H1 (cell line): ENCODE data around the gene CTLA4. TPM values are rescaled to one million over a fixed set of nuclear protein-coding genes. Genes with fewer than 3 reads are reported as not detected.

Source experiments
- CTCF ChIA-PET: fragments of 300-600 bp; sonication (Branson Sonifier 250); formaldehyde crosslinking; loops from one replicate; lab custom pipeline; 2021; ENCODE audit not compliant: partially characterized antibody; lab: Charles Lee
- POLR2A ChIA-PET: fragments of 300-600 bp; sonication (Branson Sonifier 250); formaldehyde crosslinking; loops from one replicate; lab custom pipeline; 2021; ENCODE audit warnings: inconsistent platforms; ENCODE audit not compliant: partially characterized antibody; lab: Charles Lee
- DNase-seq, 2 experiments: peaks; one replicate each; pipeline versions ENCODE4 v3.0.0 to v3.0.0-alpha.2; 2010 to 2022; ENCODE audit warnings: low spot score in 2 of 2, low read depth in 1 of 2, mixed read lengths in 1 of 2
- FAIRE-seq: peaks from 2 replicates; lab custom pipeline; 2011; peaks lifted over from hg19 to GRCh38; lab: Jason Lieb, UNC
- H2AFZ ChIP-seq: 2 replicates; pipeline ENCODE4 v1.8.1; 2012; ENCODE audit warnings: low read length, inconsistent platforms
- H2AK5ac ChIP-seq: 2 replicates; pipeline ENCODE4 v1.6.1; 2013; ENCODE audit warnings: low read depth, low read length
- H2BK120ac ChIP-seq: replicated peaks from 2 replicates; pipeline ENCODE3; 2013; ENCODE audit warnings: low read depth, low read length, inconsistent platforms
- H2BK12ac ChIP-seq: 2 replicates; pipeline ENCODE4 v1.6.1; 2013; ENCODE audit warnings: low read depth, low read length
- H2BK15ac ChIP-seq: 2 replicates; pipeline ENCODE4 v1.6.1; 2013; ENCODE audit warnings: low read length
- H2BK20ac ChIP-seq: 2 replicates; pipeline ENCODE4 v1.6.1; 2013; ENCODE audit warnings: low read length
- H2BK5ac ChIP-seq: 2 replicates; pipeline ENCODE4 v1.6.1; 2013; ENCODE audit warnings: low read depth, low read length
- H3K14ac ChIP-seq: 2 replicates; pipeline ENCODE4 v1.6.1; 2013; ENCODE audit warnings: inconsistent platforms; ENCODE audit not compliant: insufficient read length
- H3K18ac ChIP-seq: 2 replicates; pipeline ENCODE4 v1.6.1; 2013; ENCODE audit warnings: low read length; ENCODE audit errors: extremely low read depth
- H3K23ac ChIP-seq: 2 replicates; pipeline ENCODE4 v1.6.1; 2013; ENCODE audit warnings: inconsistent platforms; ENCODE audit not compliant: insufficient read length
- H3K23me2 ChIP-seq: 2 replicates; pipeline ENCODE4 v1.6.1; 2013; ENCODE audit warnings: low read depth, low read length
- H3K27ac ChIP-seq: 2 replicates; pipeline ENCODE4 v1.6.1; 2011; ENCODE audit warnings: low read depth, low read length, inconsistent platforms
- H3K27me3 ChIP-seq, 4 experiments: replicated peaks in 1 of 4; 1 replicate in 1 of 4; 2 replicates in 3 of 4; pipeline versions ENCODE4 v1.6.1 to v1.8.1; 2011 to 2013; ENCODE audit warnings: low read length in 3 of 4, mild to moderate bottlenecking in 3 of 4, inconsistent platforms in 2 of 4, mixed read lengths in 2 of 4, moderate library complexity in 1 of 4; ENCODE audit not compliant: control insufficient read depth in 3 of 4, insufficient read depth in 3 of 4; ENCODE audit errors: extremely low read depth in 1 of 4
- H3K36me3 ChIP-seq, 4 experiments: 2 replicates each; pipeline versions ENCODE4 v1.6.1 to v1.8.1; 2011 to 2013; ENCODE audit warnings: mild to moderate bottlenecking in 4 of 4, low read length in 3 of 4, moderate library complexity in 2 of 4, control low read depth in 1 of 4, inconsistent platforms in 1 of 4; ENCODE audit not compliant: insufficient read depth in 4 of 4, control insufficient read depth in 2 of 4
- H3K4ac ChIP-seq: replicated peaks from 2 replicates; pipeline ENCODE3; 2013; ENCODE audit warnings: low read length, low read depth, mixed read lengths, inconsistent platforms; ENCODE audit not compliant: insufficient read length
- H3K4me1 ChIP-seq, 4 experiments: replicated peaks in 1 of 4; 1 replicate in 1 of 4; 2 replicates in 3 of 4; pipeline versions ENCODE4 v1.6.1 to v1.8.1; 2011 to 2013; ENCODE audit warnings: low read length in 3 of 4, inconsistent platforms in 2 of 4, mixed read lengths in 1 of 4; ENCODE audit not compliant: insufficient read depth in 4 of 4, control insufficient read depth in 3 of 4
- H3K4me2 ChIP-seq, 2 experiments: 2 replicates each; pipeline versions ENCODE4 v1.6.1 to v1.8.1; 2011 to 2013; ENCODE audit warnings: low read depth in 2 of 2, low read length in 2 of 2, control low read depth in 1 of 2, inconsistent platforms in 1 of 2, mild to moderate bottlenecking in 1 of 2; ENCODE audit not compliant: insufficient read depth in 1 of 2
- H3K4me3 ChIP-seq, 4 experiments: fragments of 200-600, 300-600 bp in 1 of 4; sonication (generic), shearing (Covaris generic), sonication (Bioruptor Twin) in 1 of 4; 2 replicates each; pipeline versions ENCODE4 v1.5.1 to v1.8.1; 2011 to 2016; ENCODE audit warnings: low read length in 4 of 4, low read depth in 3 of 4, control low read depth in 2 of 4, inconsistent platforms in 2 of 4, mild to moderate bottlenecking in 2 of 4, mixed read lengths in 1 of 4, moderate library complexity in 1 of 4; ENCODE audit not compliant: insufficient read depth in 2 of 4; ENCODE audit errors: extremely low read depth in 1 of 4
- H3K56ac ChIP-seq: replicated peaks from 2 replicates; pipeline ENCODE3; 2013; ENCODE audit warnings: low read depth, mild to moderate bottlenecking, mixed read lengths, low read length, inconsistent platforms; ENCODE audit not compliant: insufficient read length
- H3K79me1 ChIP-seq: 2 replicates; pipeline ENCODE4 v1.6.1; 2013; ENCODE audit warnings: low read depth, low read length, control low read depth
- H3K79me2 ChIP-seq, 2 experiments: 2 replicates each; pipeline versions ENCODE4 v1.6.1 to v1.8.1; 2012 to 2013; ENCODE audit warnings: low read length in 2 of 2, mild to moderate bottlenecking in 2 of 2, inconsistent platforms in 1 of 2; ENCODE audit not compliant: insufficient read depth in 2 of 2, control insufficient read depth in 1 of 2
- H3K9ac ChIP-seq, 4 experiments: replicated peaks in 1 of 4; 1 replicate in 1 of 4; 2 replicates in 3 of 4; pipeline versions ENCODE4 v1.6.1 to v1.8.1; 2011 to 2013; ENCODE audit warnings: low read depth in 3 of 4, low read length in 3 of 4, control low read depth in 2 of 4, mild to moderate bottlenecking in 2 of 4, moderate library complexity in 2 of 4, inconsistent platforms in 1 of 4; ENCODE audit errors: extremely low read depth in 1 of 4
- H3K9me3 ChIP-seq, 2 experiments: 2 replicates each; pipeline versions ENCODE4 v1.6.1 to v1.8.1; 2012 to 2013; ENCODE audit warnings: mild to moderate bottlenecking in 2 of 2, moderate library complexity in 2 of 2, control low read depth in 1 of 2, inconsistent platforms in 1 of 2, low read depth in 1 of 2, low read length in 1 of 2, mixed read lengths in 1 of 2; ENCODE audit not compliant: insufficient read depth in 2 of 2
- H4K20me1 ChIP-seq, 2 experiments: replicated peaks in 1 of 2; 2 replicates each; pipeline versions ENCODE3 to v1.8.1; 2011 to 2013; ENCODE audit warnings: inconsistent platforms in 2 of 2, low read length in 2 of 2, mild to moderate bottlenecking in 1 of 2; ENCODE audit not compliant: insufficient read depth in 2 of 2, control insufficient read depth in 1 of 2
- H4K5ac ChIP-seq: 2 replicates; pipeline ENCODE4 v1.6.1; 2013; ENCODE audit warnings: low read length, low read depth, mixed read lengths, inconsistent platforms; ENCODE audit not compliant: insufficient read length
- H4K8ac ChIP-seq: 2 replicates; pipeline ENCODE4 v1.8.0; 2013; ENCODE audit warnings: mild to moderate bottlenecking, moderate library complexity, low read length, inconsistent platforms; ENCODE audit not compliant: insufficient read depth; ENCODE audit errors: extremely low read depth
- H4K91ac ChIP-seq: replicated peaks from 2 replicates; pipeline ENCODE3; 2013; ENCODE audit warnings: low read length, mixed read lengths, inconsistent platforms; ENCODE audit not compliant: insufficient read length
- HDAC2 ChIP-seq, 2 experiments: fragments of 300-600 bp in 1 of 2; sonication (generic) in 1 of 2; IDR thresholded peaks; 2 replicates each; pipeline ENCODE4 v1.6.1; 2011 to 2012; ENCODE audit warnings: low read depth in 2 of 2, low read length in 2 of 2, mild to moderate bottlenecking in 2 of 2, moderate library complexity in 2 of 2, borderline replicate concordance in 1 of 2, inconsistent platforms in 1 of 2
- POLR2AphosphoS5 ChIP-seq: IDR thresholded peaks from 2 replicates; pipeline ENCODE4 v1.6.1; 2011; ENCODE audit warnings: low read depth, low read length
- TBP ChIP-seq: IDR thresholded peaks from 2 replicates; pipeline ENCODE4 v1.6.1; 2011; ENCODE audit warnings: low read depth, low read length, improper control_type of control experiment
- YY1 ChIP-seq: IDR thresholded peaks from 2 replicates; pipeline ENCODE4 v1.6.1; 2011; ENCODE audit warnings: low read depth, mild to moderate bottlenecking, low read length
- WGBS, 2 experiments: shearing (Covaris generic) in 1 of 2; methylation state at CpG; one replicate each; pipeline versions ENCODE4 v1.1.6 to v1.1.7; 2013 to 2015; ENCODE audit warnings: low lambda C conversion rate in 2 of 2, mixed read lengths in 2 of 2, inconsistent platforms in 1 of 2, low coverage in 1 of 2, missing lambda C conversion rate in 1 of 2; ENCODE audit not compliant: insufficient replicate concordance in 2 of 2, insufficient coverage in 1 of 2, insufficient read length in 1 of 2; ENCODE audit errors: extremely low coverage in 1 of 2, missing lambda C conversion rate in 1 of 2; 5-methylcytosine and 5-hydroxymethylcytosine counted together
- polyA plus RNA-seq, 7 experiments: library from polyadenylated mRNA; depleted of rRNA in 3 of 7; stranded (reverse) in 5 of 7; unstranded in 2 of 7; fragments of >200 nt in 5 of 7; fragments of 200-250 nt in 2 of 7; gene quantifications; 1 replicate in 5 of 7; 2 replicates in 1 of 7; 4 replicates in 1 of 7; pipeline versions ENCODE4 v1.2.1 to v1.2.3, GENCODE V29; 2011 to 2013; ENCODE audit warnings: missing spikeins in 2 of 7, mixed read lengths in 2 of 7
- total RNA-seq: library from RNA; stranded (reverse); fragmentation: NEBNext Ultra II Directional; extraction: Animal tissue kit (Norgen Biotek cat#: 25700); gene quantifications from 2 replicates; pipeline ENCODE4 v1.2.1, GENCODE V29; 2021

Gene CTLA4
- total and polyA plus RNA-seq, 2 of the 8 experiments (the other 6 are each of a cell fraction or from before 2014, with no cell fraction given), result not detected

GRCh38 chr2:203835420-203835819 is 32.2 kb upstream of the CTLA4 start:
- Histone ChIP-seq H3K9ac (no peak overlapping the region), H3K23me2 (no peaks in the 10 kb centered on the region), H3K36me3 (no peaks in the 10 kb centered on the region), H3K23ac (no peak overlapping the region), H3K9me3 (no peaks in the 10 kb centered on the region), H2BK15ac (no peak overlapping the region), H3K14ac (no peak overlapping the region), H3K4ac (no peak overlapping the region), H2BK120ac (no peak overlapping the region), H3K4me1 (peaks cover 0 to 4% (median 0%) of the 10 kb centered on the region in 4 experiments; a peak in 1 of 7 replicates), H4K8ac (no peak overlapping the region), H3K4me3 (no peak overlapping the region), H3K79me2 (no peaks in the 10 kb centered on the region), H2AFZ (no peak overlapping the region), H2BK12ac (no peak overlapping the region), H3K18ac (no peak overlapping the region), H2BK20ac (no peak overlapping the region), H3K27ac (no peak overlapping the region), H3K4me2 (no peak overlapping the region), H2BK5ac (no peak overlapping the region), H4K91ac (no peak overlapping the region), H2AK5ac (no peak overlapping the region), H3K27me3 (no peaks in the 10 kb centered on the region), H4K5ac (no peak overlapping the region), H3K56ac (no peak overlapping the region), H3K79me1 (no peaks in the 10 kb centered on the region), H4K20me1 (no peaks in the 10 kb centered on the region)
- ChIA-PET POLR2A (no interaction called here), CTCF (interaction anchor here (1.9 kb wide), 1 partner anchor 20 kb away, joined by 5 read pairs; no protein-coding TSS in a partner anchor)
- no peak for FAIRE-seq
- no peak for TF ChIP-seq YY1
- no peak for TF ChIP-seq TBP
- TF ChIP-seq POLR2AphosphoS5, result no peak
- no peak for TF ChIP-seq HDAC2 (IDR thresholded peaks at IDR 0.05; ENCODE audit: borderline replicate concordance in 1 of 2, low read depth in 2 of 2, low read length in 2 of 2)
- DNase-seq, result no peak
- 90% methylated on average over 6 of the region's 6 CpGs; no CpG with 5 or more reads in 1 of the 2 experiments for WGBS, 2 experiments
